GM12864 (cell line): ENCODE results near the gene MAS1L.

Source experiments
- DNase-seq: peaks from one replicate; pipeline ENCODE4 v3.0.0-alpha.2; 2011; ENCODE audit warnings: low read depth
- H3K4me3 ChIP-seq: 2 replicates; pipeline ENCODE4 v1.5.1; 2011; ENCODE audit warnings: mild to moderate bottlenecking, low read depth, low read length, control low read depth
- CTCF ChIP-seq: IDR thresholded peaks from 2 replicates; pipeline ENCODE4 v1.5.1; 2011; ENCODE audit warnings: low read depth, mild to moderate bottlenecking, moderate library complexity, low read length, control low read depth, inconsistent platforms; ENCODE audit errors: missing control alignments

MAS1L gene, protein sequence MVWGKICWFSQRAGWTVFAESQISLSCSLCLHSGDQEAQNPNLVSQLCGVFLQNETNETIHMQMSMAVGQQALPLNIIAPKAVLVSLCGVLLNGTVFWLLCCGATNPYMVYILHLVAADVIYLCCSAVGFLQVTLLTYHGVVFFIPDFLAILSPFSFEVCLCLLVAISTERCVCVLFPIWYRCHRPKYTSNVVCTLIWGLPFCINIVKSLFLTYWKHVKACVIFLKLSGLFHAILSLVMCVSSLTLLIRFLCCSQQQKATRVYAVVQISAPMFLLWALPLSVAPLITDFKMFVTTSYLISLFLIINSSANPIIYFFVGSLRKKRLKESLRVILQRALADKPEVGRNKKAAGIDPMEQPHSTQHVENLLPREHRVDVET

DNA sequence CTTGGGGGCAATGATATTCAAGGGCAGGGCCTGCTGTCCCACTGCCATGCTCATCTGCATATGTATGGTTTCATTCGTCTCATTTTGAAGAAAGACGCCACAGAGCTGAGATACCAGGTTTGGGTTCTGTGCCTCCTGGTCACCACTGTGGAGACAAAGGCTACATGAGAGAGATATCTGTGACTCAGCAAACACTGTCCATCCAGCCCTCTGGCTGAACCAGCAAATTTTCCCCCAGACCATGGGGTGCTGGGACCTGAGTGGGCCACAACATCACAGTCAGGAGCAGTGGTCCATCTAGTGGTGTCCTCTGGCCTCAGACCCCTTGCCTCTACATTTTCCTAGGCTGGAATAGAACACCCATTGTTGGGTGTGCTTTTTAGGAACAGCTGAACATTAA is at the start of gene MAS1L:
Gene MAS1L, minus strand, starts transcription at position 297 of the 400 bp plus-strand sequence. Its CDS starts 54 bp downstream, at position 243.
- no peak within 1 kb of the TSS for H3K4me3 ChIP-seq
- no peak for TF ChIP-seq CTCF
- no peak for DNase-seq

GRCh38 chr6:29532320-29532951 is 44.7 kb upstream of the MAS1L start:
- no peak for DNase-seq
- no peak for TF ChIP-seq CTCF
- no peak overlapping the region for H3K4me3 ChIP-seq

DNA sequence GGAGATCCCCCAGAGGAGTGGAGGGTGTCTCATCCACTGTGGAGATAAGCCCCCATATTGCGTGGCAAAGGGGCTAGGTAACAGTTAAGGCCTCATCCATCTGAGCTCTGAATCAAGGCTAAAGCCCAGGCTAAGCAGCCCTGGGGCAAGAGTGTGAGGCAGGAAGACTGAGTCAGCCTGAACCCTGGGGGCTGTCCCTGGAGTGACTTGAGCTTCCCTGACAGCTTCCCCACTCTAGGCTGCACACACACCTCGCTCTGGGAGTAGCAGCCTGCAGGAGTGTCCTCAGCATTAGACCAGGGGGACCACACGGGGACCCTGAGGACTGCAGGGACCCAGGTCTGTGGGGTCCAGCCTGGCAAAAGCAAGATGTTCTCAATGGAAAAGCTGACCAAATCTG is 43.9 kb upstream of the MAS1L start:
- no peak overlapping the region for H3K4me3 ChIP-seq
- TF ChIP-seq CTCF = no peak
- DNase-seq = no peak

GRCh38 chr6:29530671-29531310 is 43.0 kb upstream of the MAS1L start:
- DNase-seq = no peak
- no peak for TF ChIP-seq CTCF
- no peak overlapping the region for H3K4me3 ChIP-seq

GRCh38 chr6:29529956-29530355 is 42.2 kb upstream of the MAS1L start:
- H3K4me3 ChIP-seq = no peak overlapping the region
- no peak for TF ChIP-seq CTCF
- no peak for DNase-seq

GRCh38 chr6:29528988-29529560 is 41.3 kb upstream of the MAS1L start:
- no peak overlapping the region for H3K4me3 ChIP-seq
- DNase-seq = no peak
- TF ChIP-seq CTCF = no peak
